ENCODE results near the gene MYOM1. TPM values are rescaled to one million over a fixed set of nuclear protein-coding genes. Genes with fewer than 3 reads are reported as not detected.
"Not testable (repeated sequence)": the region's sequence is repeated elsewhere in the genome, so short reads cannot be mapped to it uniquely, and the experiment has no call there.

Gene MYOM1
- total RNA-seq, 1 donor from 2014 or later, result 1.2 TPM

DNA sequence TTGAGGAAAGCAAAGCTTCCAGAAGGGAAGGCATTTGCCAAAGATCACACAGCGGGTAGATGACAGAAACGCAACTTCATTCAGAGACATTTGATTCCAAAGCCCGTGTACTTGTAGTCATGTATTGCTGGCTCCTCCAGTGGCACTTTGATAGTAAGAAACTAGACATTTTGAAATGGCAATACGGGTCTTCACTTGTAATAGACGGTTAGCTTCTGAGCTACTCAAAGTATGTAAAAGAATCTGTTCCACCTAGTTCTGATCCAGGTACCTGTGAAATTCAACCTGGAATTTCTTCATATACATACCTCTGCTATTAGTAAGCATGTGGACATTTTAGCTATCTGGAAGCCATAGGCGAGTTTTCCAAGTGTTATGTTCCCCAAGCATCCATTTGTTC lies 1.7 kb upstream of the MYOM1 start:
- Histone ChIP-seq H3K9me3 (no peaks in the 10 kb centered on the region), H3K36me3 (no peaks in the 10 kb centered on the region), H3K27me3 (no peaks in the 10 kb centered on the region), H3K4me3 (no peak overlapping the region), H3K4me1 (no peaks in the 10 kb centered on the region), H3K27ac (no peak overlapping the region)
- no peak for DNase-seq (ENCODE audit: extremely low spot score in 2 of 2)
- TF ChIP-seq, protein P1, sequence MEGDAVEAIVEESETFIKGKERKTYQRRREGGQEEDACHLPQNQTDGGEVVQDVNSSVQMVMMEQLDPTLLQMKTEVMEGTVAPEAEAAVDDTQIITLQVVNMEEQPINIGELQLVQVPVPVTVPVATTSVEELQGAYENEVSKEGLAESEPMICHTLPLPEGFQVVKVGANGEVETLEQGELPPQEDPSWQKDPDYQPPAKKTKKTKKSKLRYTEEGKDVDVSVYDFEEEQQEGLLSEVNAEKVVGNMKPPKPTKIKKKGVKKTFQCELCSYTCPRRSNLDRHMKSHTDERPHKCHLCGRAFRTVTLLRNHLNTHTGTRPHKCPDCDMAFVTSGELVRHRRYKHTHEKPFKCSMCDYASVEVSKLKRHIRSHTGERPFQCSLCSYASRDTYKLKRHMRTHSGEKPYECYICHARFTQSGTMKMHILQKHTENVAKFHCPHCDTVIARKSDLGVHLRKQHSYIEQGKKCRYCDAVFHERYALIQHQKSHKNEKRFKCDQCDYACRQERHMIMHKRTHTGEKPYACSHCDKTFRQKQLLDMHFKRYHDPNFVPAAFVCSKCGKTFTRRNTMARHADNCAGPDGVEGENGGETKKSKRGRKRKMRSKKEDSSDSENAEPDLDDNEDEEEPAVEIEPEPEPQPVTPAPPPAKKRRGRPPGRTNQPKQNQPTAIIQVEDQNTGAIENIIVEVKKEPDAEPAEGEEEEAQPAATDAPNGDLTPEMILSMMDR (IDR thresholded peaks at IDR 0.05), result no peak
- TF ChIP-seq POLR2A (IDR thresholded peaks at IDR 0.05), result no peak
- TF ChIP-seq POLR2AphosphoS5 (IDR thresholded peaks at IDR 0.05; ENCODE audit: insufficient read depth in 1 of 2, low read depth in 1 of 2), result no peak
- intact Hi-C loops (cut with DNase I), result no loop called here

DNA sequence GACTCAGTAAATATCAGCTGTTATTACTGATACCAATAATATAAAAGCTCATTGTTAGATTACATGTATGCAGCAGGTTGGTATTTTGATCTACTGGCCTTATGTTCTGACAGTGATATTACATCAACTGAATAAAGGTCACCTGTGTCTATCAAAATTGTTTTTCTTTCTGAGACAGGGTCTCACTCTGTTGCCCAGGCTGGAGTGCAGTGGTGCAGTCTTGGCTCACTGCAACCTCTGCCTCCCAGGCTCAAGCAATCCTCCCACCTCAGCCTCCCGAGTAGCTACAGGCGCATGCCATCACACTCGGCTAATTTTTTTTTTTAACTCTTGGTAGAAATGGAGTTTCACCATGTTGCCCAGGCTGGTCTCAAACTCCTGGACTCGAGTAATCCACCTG lies 1.1 kb upstream of the MYOM1 start:
- H3K4me1 ChIP-seq; H3K4me3 ChIP-seq; DNase-seq (ENCODE audit: extremely low spot score in 2 of 2); H3K36me3 ChIP-seq; intact Hi-C loops (cut with DNase I); H3K27ac ChIP-seq; H3K9me3 ChIP-seq; H3K27me3 ChIP-seq: not testable (repeated sequence)

DNA sequence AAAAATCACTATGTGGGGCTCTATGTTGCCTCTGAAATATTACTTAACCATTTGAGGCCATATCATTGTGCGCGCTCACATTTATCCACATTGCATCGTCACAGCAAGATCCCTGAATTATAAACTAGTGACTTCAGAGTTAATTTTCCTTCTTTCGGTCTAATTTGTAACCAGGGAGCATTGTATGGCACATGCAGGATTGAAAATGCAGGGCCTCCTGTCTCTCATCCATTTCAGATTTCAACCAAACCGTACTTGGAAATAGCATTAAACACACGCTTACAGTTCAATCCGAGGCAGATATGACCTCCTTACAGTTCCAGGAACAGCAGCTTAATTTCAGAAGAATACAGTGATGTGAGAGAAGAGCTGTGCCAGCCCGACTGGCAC lies 532 bp downstream of the MYOM1 start:
- TF ChIP-seq POLR2AphosphoS5 (IDR thresholded peaks at IDR 0.05; ENCODE audit: insufficient read depth in 1 of 2, low read depth in 1 of 2), result no peak
- TF ChIP-seq POLR2A (IDR thresholded peaks at IDR 0.05), result no peak
- TF ChIP-seq, protein P1 (IDR thresholded peaks at IDR 0.05), result no peak
- no peaks in the 10 kb centered on the region for H3K27me3 ChIP-seq
- intact Hi-C loops (cut with DNase I), result no loop called here
- H3K36me3 ChIP-seq, result no peaks in the 10 kb centered on the region
- H3K27ac ChIP-seq, result no peak overlapping the region
- H3K4me3 ChIP-seq, result no peak overlapping the region
- H3K4me1 ChIP-seq, result no peaks in the 10 kb centered on the region
- H3K9me3 ChIP-seq, result no peaks in the 10 kb centered on the region
- no peak for DNase-seq (ENCODE audit: extremely low spot score in 2 of 2)

DNA sequence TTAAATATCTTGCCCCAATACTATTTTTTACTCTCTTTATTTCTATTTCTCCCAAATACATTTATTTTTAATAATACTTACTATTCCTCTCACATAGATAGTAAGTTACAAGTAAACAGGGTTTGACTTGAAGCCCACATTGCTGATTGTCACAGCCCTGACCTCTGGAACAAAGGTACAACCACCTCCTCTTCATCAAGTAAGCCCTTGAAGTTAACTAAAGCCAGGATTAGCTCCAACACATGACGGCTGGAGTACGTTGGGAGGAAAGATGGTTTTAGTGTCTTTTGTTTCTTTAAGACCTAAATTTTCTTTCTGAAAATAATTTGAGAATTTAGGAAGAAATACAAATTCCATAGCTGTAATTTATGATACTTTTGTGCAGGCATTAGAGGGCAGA lies 949 bp downstream of the MYOM1 start:
- TF ChIP-seq POLR2AphosphoS5 (IDR thresholded peaks at IDR 0.05; ENCODE audit: insufficient read depth in 1 of 2, low read depth in 1 of 2) (no peak), POLR2A (IDR thresholded peaks at IDR 0.05) (no peak)
- TF ChIP-seq, protein P1 (IDR thresholded peaks at IDR 0.05), result no peak
- H3K4me1 ChIP-seq, result no peaks in the 10 kb centered on the region
- no peaks in the 10 kb centered on the region for H3K36me3 ChIP-seq
- intact Hi-C loops (cut with DNase I), result no loop called here
- no peak overlapping the region for H3K4me3 ChIP-seq
- DNase-seq (ENCODE audit: extremely low spot score in 2 of 2), result no peak
- no peak overlapping the region for H3K27ac ChIP-seq
- no peaks in the 10 kb centered on the region for H3K27me3 ChIP-seq
- no peaks in the 10 kb centered on the region for H3K9me3 ChIP-seq

DNA sequence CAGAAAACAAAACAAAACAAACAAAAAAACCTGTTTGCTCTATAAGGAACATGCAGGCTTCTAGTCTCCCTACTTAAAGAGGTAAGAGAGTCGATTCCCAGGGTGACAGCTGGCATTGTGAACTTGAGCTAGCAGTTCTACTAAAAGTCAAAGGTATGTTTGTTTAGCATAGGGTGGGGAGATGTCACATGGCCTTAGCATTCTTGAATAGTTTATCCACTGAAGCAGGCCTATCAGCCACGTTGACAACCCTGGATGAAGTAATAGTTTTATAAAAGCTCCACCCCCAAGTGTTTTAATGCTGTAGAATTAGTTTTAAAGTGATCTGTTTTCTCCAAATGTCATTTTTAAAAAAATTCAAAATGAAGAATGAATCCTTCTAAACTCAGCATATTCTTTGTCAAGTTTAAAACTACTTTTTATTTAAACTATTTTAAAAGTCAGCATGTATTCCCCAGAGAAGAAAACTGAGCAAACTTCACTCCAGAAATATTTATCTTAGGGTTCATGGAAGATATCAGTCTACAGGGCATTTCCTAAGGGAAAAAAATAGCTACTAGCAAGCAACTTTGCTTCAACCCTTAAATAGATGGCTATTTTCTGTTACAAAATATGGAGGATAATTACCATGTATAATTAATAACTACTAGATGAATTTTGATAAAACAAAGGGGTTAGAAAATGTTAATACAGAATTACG lies 1.7 kb downstream of the MYOM1 start:
- intact Hi-C loops (cut with DNase I), result no loop called here
- TF ChIP-seq, protein P1 (IDR thresholded peaks at IDR 0.05), result no peak
- TF ChIP-seq POLR2A (IDR thresholded peaks at IDR 0.05) (no peak), POLR2AphosphoS5 (IDR thresholded peaks at IDR 0.05; ENCODE audit: insufficient read depth in 1 of 2, low read depth in 1 of 2) (peak in 1 of 2 donors; percentile 14)
- H3K4me1 ChIP-seq, result no peaks in the 10 kb centered on the region
- H3K9me3 ChIP-seq, result no peaks in the 10 kb centered on the region
- DNase-seq (ENCODE audit: extremely low spot score in 2 of 2), result no peak
- no peaks in the 10 kb centered on the region for H3K27me3 ChIP-seq
- H3K27ac ChIP-seq, result no peak overlapping the region
- H3K4me3 ChIP-seq, result no peak overlapping the region
- H3K36me3 ChIP-seq, result no peaks in the 10 kb centered on the region
